Skin epidermis (tissue), 12 donors: Measurements from ENCODE around the gene CRTC3.
"Not testable (repeated sequence)": the region's sequence is repeated elsewhere in the genome, so short reads cannot be mapped to it uniquely, and the experiment has no call there.

Experiments used
- H3K27ac ChIP-seq, 21 experiments: fragments of 200-600 bp; sonication (generic) in 11 of 21; one replicate each; pipeline ENCODE4 v1.5.0; 2020; ENCODE audit warnings: mild to moderate bottlenecking in 3 of 21, inconsistent platforms in 2 of 21, moderate library complexity in 2 of 21
- H3K4me3 ChIP-seq, 7 experiments: fragments of 200-600 bp; sonication (generic) in 2 of 7; one replicate each; pipeline ENCODE4 v1.5.0; 2020; ENCODE audit warnings: inconsistent platforms in 2 of 7, mild to moderate bottlenecking in 2 of 7, moderate library complexity in 1 of 7

The CRTC3 gene

GRCh38 chr15:90513448-90513847 is 16.3 kb upstream of the CRTC3 start:
- Histone ChIP-seq H3K4me3 (no peak overlapping the region), H3K27ac (no peak overlapping the region)

GRCh38 chr15:90513893-90514292 is 15.8 kb upstream of the CRTC3 start:
- not testable (repeated sequence) for H3K4me3 ChIP-seq, H3K27ac ChIP-seq

- Histone ChIP-seq H3K27ac (no peak overlapping the region), H3K4me3 (no peak overlapping the region)
These were observed 10.0 kb upstream of the CRTC3 start for GRCh38 chr15:90519688-90520087.

GRCh38 chr15:90520365-90520764 is 9.4 kb upstream of the CRTC3 start:
- Histone ChIP-seq H3K27ac (no peak overlapping the region), H3K4me3 (no peak overlapping the region)

GRCh38 chr15:90523373-90523772 is 6.3 kb upstream of the CRTC3 start:
- Histone ChIP-seq H3K27ac (no peak overlapping the region), H3K4me3 (no peak overlapping the region)

- H3K4me3 ChIP-seq, H3K27ac ChIP-seq: not testable (repeated sequence)
These were observed 5.5 kb upstream of the CRTC3 start for GRCh38 chr15:90524018-90524803.

GRCh38 chr15:90529011-90529370 is 732 bp upstream of the CRTC3 start:
- H3K27ac ChIP-seq, result peak overlapping the region in 18 of 21 experiments; percentile 86 to 96 (median 92)
- H3K4me3 ChIP-seq, result peak overlapping the region; percentile 65 to 94 (median 80)

- Histone ChIP-seq H3K4me3 (peak overlapping the region; percentile 65 to 94 (median 80)), H3K27ac (peak overlapping the region; percentile 78 to 96 (median 92))
These were observed 728 bp downstream of the CRTC3 start for GRCh38 chr15:90530250-90531051.

GRCh38 chr15:90531147-90531546 is 1.4 kb downstream of the CRTC3 start:
- Histone ChIP-seq H3K27ac (peak overlapping the region in 10 of 21 experiments; percentile 91 to 96 (median 94)), H3K4me3 (peak overlapping the region; percentile 65 to 94 (median 80))

- Histone ChIP-seq H3K27ac (no peak overlapping the region), H3K4me3 (no peak overlapping the region)
These were observed 5.5 kb downstream of the CRTC3 start for GRCh38 chr15:90535254-90535653.

GRCh38 chr15:90539789-90540188 is 10.1 kb downstream of the CRTC3 start:
- H3K27ac ChIP-seq, result peak overlapping the region in 2 of 21 experiments; percentile 4 to 32
- H3K4me3 ChIP-seq, result no peak overlapping the region

- H3K27ac ChIP-seq, result no peak overlapping the region
- no peak overlapping the region for H3K4me3 ChIP-seq
These were observed 11.0 kb downstream of the CRTC3 start for GRCh38 chr15:90540768-90541167.

GRCh38 chr15:90545095-90545494 is 15.4 kb downstream of the CRTC3 start:
- H3K27ac ChIP-seq, result no peak overlapping the region
- H3K4me3 ChIP-seq, result no peak overlapping the region

- Histone ChIP-seq H3K27ac (peak overlapping the region in 2 of 21 experiments; percentile 2 to 10), H3K4me3 (no peak overlapping the region)
These were observed 17.8 kb downstream of the CRTC3 start for GRCh38 chr15:90547540-90547939.

- peak overlapping the region in 3 of 21 experiments; percentile 10 to 31 (median 23) for H3K27ac ChIP-seq
- no peak overlapping the region for H3K4me3 ChIP-seq
These were observed 21.2 kb downstream of the CRTC3 start for GRCh38 chr15:90550919-90551318.

GRCh38 chr15:90552162-90552928 is 22.6 kb downstream of the CRTC3 start:
- Histone ChIP-seq H3K4me3 (no peak overlapping the region), H3K27ac (peak overlapping the region in 19 of 21 experiments; percentile 14 to 85 (median 60))

- H3K27ac ChIP-seq, result peak overlapping the region in 19 of 21 experiments; percentile 13 to 85 (median 60)
- H3K4me3 ChIP-seq, result no peak overlapping the region
These were observed 23.1 kb downstream of the CRTC3 start for GRCh38 chr15:90552929-90553211.

GRCh38 chr15:90553248-90553745 is 23.6 kb downstream of the CRTC3 start:
- peak overlapping the region in 11 of 21 experiments; percentile 13 to 85 (median 57) for H3K27ac ChIP-seq
- H3K4me3 ChIP-seq, result no peak overlapping the region

GRCh38 chr15:90557186-90558084 is 27.7 kb downstream of the CRTC3 start:
- Histone ChIP-seq H3K27ac (peak overlapping the region in 19 of 21 experiments; percentile 13 to 81 (median 55)), H3K4me3 (no peak overlapping the region)
